ENCODE results near the gene PACRG.

The PACRG gene

DNA sequence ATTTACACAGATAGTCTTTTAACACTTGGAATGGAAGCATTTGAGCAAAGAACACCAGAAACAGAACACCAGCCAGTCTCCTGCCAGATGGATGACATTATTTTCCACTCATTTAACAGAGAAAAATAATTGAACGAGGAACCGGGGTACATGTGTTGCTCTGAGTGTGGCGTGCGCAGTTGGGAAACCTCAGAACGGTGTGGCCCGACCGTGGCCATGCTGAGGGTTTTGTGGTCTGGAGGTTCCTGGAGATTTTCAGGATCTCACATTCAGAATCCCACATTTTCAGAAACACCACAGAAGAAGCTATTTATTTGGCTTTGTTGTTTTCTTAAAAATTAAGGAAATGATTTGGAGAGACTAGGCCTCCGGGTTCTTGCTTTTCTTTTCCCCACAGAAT is 559.9 kb downstream of the PACRG start:
- no peak for DNase-seq (ENCODE audit: low read depth in 2 of 2)

DNA sequence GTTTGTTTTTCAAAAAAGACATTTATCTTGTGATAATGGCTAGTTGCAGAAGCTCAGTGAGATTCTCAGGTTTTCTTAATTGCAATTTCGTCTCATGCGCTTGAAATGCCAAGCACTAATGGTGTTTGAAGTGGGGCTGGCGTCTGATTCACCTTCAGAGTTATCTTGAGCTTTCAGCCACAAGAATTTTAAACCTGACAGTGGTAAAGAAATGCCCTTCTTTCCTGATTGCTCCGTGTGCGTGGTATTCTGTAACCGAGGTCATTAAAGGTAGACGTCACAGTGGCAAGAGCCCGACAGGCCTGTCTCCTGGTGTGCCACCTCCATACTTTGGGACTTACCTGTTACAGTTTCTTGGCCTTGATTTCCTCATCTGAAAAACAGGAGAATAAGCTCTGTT is 560.3 kb downstream of the PACRG start:
- DNase-seq (ENCODE audit: low read depth in 2 of 2), result no peak

DNA sequence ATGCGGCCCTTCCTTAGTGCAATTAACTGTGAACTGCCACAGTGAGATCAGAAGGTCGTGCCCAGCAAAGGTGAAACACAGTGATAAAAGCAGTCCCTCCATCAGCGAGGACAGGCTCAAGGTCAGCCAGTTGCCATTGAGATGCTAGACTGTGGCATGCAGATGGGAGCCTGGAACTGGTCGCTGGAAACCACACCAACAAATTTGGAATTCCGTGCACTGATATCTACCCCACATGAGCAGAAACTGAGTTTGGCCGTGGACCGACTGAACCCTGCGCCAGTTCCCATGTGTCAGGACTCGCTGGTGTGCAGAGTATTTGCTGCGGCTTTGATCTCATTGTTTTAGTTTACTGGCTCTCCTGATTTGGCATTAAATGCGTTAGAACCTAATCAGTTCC is 561.1 kb downstream of the PACRG start:
- DNase-seq (ENCODE audit: low read depth in 2 of 2), result no peak

DNA sequence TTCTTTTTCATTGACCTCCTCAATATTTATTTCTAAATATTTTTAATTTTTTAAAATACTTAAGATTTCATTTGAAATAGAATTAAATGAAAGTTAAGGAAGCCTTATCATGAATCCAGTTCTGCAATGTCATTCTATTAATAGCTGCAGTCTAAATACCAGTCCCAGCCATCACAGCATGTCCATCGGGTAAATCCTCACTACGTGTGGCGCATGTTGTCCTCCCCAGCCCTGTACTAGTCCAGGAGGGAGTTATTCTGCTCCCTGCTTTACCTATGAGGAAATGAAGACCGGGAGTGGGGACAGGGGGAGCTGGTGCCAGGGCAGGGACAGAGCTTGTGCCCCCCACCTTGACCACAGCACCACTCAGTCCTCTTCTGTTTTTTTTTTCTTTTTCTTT is 561.7 kb downstream of the PACRG start:
- no peak for DNase-seq (ENCODE audit: low read depth in 2 of 2)

DNA sequence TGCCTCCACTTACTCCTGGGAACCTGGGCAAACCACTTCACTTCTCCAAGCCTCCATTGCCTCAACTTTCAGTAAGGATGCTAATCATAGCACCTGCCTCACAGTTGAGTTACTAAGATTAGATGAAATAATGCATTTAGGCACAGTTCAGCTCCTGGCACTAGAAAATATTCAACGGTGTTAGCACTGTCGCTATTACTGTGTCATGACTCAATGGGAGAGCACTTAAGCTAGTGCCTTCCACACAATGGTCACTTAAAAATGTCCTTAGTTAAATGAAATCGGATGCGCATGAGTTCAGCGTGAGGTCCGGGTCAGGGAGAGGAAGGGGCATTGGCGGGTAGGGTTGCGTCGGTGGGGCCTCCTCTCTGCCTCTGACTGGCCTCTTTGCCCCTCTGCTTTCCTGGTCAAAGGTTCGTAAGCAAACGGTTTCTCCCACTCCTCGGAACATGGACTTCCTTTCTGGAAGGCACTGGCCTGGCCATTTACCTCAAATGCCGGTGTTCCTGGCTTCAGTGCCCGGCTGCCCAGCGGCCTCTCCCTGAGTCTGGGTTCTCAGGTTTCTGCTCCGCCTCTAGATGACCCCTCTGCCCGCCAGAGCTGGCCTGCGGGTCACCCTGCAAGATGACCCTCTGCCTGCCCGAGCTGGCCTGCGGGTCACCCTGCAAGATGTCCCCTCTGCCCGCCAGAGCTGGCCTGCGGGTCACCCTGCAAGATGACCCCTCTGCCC is 562.9 kb downstream of the PACRG start:
- no peak for DNase-seq (ENCODE audit: low read depth in 2 of 2)

DNA sequence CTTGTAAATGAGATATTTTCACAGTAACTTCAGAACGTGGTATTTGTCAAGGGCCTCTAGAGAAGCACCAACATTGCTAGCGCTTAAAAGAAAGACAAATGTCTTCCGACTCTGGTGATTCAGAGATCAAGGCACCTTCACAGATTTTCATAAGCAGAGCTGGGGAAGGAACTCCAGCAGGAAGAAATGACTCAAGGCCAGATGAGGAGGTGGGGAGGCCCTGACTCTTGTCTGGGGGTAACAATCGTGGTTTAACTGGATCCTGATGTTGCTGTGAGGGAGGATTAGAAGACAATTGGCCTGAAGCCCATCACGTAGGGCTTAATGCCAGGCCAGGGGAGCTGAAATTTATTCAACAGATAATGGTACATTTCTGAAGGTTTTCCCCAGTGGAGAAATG is 563.8 kb downstream of the PACRG start:
- no peak for DNase-seq (ENCODE audit: low read depth in 2 of 2)

DNA sequence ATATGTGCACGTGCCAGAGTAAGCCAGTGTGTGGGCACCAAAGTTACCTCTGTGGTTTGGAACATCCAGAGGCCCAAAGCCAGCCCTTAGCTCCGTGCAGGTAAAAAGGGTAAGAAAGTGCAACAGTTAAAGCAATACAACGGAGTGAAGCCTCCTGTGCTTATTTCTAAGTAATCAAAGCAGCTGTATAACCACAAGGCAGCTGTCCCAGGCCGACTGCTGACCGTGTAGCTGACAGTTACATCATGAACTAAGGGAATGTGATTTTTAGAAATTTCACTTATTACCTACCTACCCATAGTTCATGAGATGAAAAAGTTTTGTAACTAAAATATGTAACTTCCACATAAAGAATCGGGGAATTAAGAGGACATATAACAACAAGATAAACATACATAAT is 565.5 kb downstream of the PACRG start:
- no peak for DNase-seq (ENCODE audit: low read depth in 2 of 2)

DNA sequence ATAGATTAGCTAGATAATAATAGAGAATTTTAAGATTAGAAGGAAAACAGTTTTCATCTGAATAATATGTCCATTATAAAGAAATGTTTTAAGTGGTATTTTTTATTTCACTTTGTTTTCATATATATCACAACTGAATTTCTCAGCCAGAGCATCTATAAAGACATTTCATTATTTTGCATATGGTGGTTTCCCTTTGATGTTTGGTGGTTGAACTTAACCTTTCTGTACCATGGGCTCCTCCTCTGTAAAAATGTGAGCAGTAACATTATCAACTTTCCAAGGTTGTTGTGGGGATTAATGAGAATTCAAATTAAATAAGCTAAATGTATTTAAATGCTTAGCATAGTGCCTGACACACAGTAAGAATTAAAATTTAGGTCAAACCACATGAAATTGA is 567.0 kb downstream of the PACRG start:
- DNase-seq (ENCODE audit: low read depth in 2 of 2), result no peak

DNA sequence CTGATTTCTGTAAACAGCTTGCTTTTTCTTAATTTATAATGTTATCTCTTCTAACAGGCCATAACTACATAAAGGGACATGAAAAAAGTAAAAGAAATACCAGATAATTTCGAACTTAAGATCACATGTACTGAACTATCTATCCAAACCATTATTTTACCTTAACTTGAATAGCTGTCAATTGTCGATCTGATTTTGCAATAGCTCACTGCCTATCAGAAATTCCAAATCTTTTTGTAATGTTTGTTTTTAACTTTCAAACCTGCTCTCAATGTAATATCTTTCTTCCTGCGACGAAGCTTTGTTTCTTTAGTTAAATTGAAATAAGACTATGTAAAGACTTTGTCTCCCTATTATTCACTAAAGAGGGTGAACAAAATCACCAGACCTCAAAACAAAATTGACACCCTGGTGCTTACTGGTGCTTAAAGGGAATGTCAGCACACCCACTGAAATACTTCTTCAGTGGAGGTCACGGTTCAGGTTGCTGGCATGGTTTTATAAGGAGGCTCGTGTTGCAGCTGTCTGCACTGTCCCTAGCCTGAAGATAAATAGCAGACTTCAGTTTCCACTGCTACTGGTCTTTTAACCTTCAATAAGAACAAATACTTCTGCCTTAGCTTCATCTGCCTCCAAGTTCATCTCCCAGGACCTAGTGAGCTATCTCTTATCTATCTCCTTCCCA is 569.2 kb downstream of the PACRG start:
- DNase-seq (ENCODE audit: low read depth in 2 of 2), result no peak

DNA sequence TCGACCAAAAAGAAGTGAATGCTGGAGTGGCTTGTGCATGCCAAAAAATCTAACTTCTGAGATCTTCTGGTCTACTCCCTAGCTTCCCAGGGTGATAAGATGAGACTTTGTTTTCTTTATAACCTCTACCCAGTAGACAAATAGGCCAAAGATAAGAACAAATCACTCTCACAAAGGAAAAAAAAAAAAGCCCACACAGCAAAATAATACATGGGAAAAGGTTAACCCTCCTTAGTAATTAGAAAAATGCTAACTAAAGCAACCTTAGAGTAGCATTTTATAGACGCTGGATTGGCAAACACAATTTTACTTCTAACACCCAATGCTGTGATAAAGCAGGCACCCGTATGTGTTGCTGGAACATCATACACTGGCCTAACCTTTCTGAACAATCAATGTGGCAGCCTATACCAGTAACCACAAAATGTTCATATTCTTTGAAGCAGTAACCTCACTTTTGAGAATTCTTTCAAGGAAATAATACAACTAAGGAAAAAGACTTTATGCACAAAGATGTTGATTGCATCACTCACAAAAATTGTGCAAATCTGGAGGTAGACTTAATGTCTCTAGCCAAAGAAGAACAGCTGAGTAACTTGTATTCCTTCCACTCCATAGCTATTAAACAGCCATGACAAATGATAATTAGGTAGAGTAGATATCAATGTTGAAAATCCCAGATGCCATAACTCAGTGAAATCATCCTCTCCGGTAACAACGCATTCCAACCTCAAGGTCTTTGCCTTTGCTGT is 570.5 kb downstream of the PACRG start:
- no peak for DNase-seq (ENCODE audit: low read depth in 2 of 2)

DNA sequence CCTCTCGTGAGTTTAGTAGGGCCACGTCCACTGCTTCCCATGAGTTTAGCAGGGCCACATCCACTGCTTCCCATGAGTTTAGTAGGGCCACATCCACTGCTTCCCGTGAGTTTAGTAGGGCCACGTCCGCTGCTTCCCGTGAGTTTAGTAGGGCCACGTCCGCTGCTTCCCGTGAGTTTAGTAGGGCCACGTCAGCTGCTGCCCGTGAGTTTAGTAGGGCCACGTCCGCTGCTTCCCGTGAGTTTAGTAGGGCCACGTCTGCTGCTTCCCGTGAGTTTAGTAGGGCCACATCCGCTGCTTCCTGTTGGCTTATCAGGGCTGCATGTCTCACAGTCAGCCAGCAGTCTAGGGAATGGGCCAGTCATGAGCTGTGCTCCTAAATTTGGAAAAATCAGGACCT is 573.1 kb downstream of the PACRG start:
- no peak for DNase-seq (ENCODE audit: low read depth in 2 of 2)

DNA sequence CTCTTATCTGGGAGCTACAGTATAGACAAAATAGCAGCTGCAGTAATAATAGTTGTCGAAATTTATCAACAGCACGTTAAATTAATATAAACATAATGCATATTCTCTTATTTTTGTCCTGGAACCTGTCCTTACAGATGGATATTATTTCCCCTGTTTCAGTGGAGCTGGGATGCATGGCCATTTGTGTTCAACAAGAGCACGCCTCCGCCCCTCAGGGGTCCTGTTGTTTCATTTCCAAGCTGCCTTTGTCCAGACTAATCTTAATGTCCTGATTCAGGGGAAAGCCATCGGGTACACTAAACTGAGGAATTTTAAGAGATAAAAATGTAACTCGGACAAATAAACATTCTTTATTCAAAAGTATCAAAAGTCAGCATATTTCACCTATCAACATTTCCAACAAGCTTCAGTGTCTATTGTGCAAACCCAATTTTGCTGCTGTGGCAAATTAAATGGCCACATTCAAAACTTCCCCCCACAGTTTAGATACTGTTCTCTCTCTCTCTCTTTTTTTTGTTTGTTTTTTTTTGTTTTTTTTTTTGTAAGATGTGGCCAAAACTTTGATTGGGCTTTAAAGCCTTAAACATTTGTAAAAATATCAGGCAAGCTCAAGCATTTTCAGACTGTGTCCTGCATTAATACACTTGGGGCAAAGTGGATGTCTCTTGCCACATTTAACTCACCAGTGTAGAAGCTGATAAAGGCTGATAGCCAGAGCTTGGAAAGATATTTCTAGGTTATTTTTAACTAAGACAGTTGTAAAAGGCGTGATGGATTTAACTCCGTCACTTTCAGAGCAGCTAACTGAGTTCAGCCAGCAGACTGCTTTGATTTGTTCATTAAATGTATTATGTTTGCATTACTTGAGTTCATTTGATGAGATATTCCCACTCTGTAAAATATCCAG is 574.2 kb downstream of the PACRG start:
- DNase-seq (ENCODE audit: low read depth in 2 of 2), result no peak

DNA sequence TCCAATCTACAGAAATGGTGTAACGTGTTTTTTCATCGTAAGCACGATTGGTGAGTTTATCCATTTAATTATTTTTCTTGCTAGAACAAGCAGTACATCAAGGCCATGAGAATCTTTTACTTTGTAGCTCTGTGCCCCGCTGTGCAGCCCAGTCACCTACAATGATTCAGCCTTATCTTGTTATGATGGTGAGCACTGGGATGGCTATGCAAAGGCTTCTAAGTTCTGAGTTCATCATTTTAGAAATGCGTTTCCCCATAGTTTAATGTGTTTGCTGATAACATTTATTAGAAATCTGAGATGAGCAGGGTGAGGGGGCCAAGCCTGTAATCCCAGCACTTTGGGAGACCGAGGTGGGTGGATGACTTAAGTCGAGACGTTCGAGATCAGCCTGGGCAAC is 575.0 kb downstream of the PACRG start:
- no peak for DNase-seq (ENCODE audit: low read depth in 2 of 2)

DNA sequence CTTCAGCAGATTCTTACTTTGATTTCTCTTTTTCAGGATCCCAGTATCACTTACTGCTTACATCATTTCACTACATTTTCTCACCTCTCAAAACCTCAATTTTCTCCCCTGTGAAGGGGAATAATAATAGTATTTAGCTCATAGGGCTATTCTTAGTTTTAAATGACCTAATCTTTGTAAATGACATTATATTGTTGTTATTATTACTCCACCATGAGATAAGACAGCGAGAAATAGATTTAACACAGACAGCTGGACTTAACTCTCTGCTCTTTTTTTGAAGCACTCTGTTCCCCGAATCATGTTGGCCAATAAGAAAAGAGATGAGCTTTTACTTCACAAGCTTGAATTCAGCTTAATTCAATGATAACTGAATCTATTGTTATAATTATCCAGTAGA is 578.2 kb downstream of the PACRG start:
- no peak for DNase-seq (ENCODE audit: low read depth in 2 of 2)

DNA sequence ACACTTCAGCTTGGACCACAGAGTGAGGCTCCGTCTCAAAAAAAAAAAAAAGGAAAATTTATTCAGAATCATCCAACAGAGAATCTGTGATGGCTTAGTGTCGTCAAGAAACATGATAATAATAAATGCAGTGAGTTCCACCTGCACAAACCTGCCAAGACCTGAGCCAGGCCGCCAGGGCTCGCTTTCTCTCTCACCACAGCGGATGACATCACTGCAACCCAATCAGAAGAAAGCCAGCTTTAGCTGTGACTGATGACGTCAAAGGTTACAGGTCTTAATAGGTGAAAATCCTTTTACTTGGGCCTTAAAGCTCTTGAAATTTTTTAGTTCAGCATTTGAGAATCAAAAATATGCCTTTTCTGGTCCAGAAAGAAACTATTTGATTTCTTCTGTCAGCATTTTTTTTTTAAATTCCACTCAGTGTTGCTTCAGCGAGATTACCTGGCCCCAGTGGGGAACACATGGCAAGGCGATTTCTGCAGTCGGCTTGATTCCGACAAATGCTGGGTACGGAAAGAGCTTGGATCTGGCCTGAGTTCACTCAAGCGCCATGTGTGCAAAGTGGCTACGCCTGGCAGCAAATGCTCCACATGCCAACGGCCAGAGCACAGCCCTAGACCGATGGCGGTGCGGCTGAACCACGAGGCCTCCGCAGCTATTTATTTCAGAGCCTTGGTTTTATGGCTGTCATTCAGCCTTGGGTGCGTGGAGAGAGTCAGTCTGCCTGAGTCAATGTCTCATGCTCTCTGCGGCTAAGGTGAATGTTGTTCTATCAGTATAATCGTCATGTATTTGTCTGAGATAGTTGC is 581.1 kb downstream of the PACRG start:
- no peak for DNase-seq (ENCODE audit: low read depth in 2 of 2)

DNA sequence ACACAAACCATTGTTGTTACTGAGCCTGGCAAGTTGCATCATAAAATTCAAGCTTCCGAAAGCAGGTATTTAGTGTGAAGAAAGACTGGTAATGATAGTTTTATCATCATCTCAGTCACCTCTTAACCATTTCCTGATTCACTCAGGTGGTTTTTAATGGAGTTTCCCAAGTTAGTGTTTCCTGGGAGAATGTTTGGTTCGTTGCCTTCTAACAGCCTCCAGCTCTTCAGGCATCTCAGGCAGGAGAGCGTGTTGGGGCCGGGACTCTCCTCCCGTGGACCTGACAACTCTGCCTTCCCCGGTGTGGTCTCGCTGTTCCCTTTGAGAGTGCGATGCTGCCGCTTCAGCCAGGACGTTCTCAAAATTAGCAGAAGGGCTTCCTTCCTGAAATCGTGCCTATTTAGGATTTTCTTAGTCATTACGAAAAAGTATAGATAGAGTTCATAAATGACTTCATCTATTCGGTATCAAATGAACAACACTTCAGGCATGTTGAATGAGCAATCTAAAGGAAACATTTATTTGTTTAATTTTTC is 581.8 kb downstream of the PACRG start:
- DNase-seq (ENCODE audit: low read depth in 2 of 2), result no peak

DNA sequence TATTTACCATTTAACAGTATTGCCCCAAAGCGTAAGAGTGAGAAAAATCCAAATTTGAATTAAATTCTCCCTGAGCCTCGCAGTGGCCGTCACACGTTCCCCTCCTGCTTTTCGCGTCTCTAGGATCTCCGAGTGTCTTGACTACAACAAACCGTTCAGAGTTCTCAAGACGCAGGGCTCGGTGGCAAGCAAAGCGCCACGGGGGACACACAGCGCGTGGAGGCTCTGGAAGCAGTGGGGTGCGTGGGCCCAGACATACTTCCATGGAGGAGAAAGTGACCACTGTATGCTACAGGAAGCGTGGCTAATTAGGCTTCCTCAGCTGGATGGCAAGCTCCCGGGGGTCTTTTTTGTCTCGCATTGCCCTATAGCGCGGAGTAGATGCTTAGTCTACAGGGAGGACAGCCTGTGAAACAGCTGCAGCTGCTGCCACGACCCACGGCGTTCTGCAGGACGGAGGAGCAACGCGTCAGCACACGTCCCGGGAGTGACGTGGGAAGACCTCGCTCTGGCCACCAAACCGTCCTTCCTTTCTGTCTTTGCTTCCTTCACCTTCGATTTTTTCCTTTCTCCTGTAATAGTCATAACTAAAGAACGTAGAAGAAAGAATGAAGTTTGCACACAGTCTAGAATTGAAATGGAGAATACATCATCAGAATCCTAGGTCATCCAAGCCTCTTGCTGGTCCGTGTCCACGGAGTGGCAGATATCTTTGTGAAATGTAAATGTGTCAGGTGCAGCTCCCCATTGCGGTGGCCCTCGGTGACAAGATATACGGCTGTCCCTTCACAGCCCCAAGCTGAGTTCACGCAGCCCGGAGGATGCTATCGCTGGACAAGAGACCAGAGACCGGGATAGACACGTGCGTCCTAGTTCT is 582.6 kb downstream of the PACRG start:
- no peak for DNase-seq (ENCODE audit: low read depth in 2 of 2)

DNA sequence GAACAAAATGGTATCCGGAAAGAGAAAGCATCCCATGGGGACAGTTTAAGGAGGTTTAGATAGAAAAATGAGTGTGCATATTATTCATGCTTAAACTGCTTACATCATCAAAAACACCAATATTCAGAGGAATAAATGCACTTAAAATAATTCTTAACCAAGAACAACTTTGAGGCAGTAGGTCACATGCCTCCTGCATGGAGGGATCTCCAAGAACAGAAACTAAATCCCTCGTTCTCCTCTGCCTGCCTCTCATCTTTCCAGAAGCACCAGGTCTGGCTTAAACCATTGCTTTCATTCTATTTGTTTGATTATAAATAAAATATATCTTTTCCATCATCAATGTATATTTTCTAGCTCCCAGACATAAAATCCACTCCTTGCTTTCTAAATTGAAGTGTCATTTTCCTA is 583.2 kb downstream of the PACRG start:
- DNase-seq (ENCODE audit: low read depth in 2 of 2), result no peak

DNA sequence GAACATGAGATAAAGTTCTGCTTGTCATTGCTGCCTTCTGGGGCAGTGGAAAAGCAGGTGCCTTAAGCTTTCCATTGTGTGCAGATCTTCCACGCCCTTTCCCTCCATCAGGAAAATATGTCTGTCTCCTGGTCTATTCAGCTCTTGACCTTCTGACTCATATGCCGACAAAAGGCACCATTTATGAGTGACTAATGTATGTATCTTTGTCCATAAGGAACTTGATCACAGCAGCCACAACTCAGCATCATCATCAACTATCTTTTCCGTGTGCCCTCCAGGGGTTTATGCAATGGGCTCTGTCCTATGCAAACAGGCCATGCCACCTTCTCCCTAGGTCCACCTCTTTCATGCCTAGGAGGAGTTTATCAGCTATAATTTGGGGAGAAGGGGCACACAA is 584.1 kb downstream of the PACRG start:
- no peak for DNase-seq (ENCODE audit: low read depth in 2 of 2)

DNA sequence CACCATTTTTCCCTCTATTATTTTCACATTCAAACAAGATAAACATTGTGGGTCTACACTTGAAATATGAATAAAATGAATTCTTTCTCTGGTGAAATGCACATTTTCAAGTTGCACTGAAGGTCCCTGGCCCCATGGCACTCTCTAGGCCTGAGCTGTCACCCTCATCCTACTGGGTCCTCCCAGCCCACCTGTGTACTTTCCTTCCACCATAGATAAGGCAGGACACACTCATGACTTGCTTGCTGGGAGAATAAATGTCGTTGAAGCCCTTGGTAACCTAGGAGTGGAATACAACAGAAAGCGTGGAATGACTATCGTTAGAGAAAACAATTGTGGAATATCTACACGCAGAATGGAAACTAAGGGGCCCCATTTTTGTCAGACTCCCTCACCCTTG is 585.8 kb downstream of the PACRG start:
- DNase-seq (ENCODE audit: low read depth in 2 of 2), result no peak
